ENCODE data around the gene GPR37L1.
"Not testable (repeated sequence)": the region's sequence is repeated elsewhere in the genome, so short reads cannot be mapped to it uniquely, and the experiment has no call there.

Gene GPR37L1

GRCh38 chr1:202110977-202111376, 11.7 kb upstream of the GPR37L1 start:
- DNase-seq: no peak

- DNase-seq: not testable (repeated sequence)
Measured at GRCh38 chr1:202111589-202111988, 11.1 kb upstream of the GPR37L1 start.

- DNase-seq: no peak
Measured at GRCh38 chr1:202112859-202113689, 9.6 kb upstream of the GPR37L1 start.

GRCh38 chr1:202113690-202114300, 8.9 kb upstream of the GPR37L1 start:
- no peak for DNase-seq

- DNase-seq: no peak
Measured at GRCh38 chr1:202116287-202116686, 6.4 kb upstream of the GPR37L1 start.

GRCh38 chr1:202117898-202118371, 4.8 kb upstream of the GPR37L1 start:
- no peak for DNase-seq

GRCh38 chr1:202121006-202121405, 1.7 kb upstream of the GPR37L1 start:
- DNase-seq: no peak

GRCh38 chr1:202123336-202123813, 658 bp downstream of the GPR37L1 start:
- DNase-seq: no peak

- DNase-seq: no peak
Measured at GRCh38 chr1:202124142-202124541, 1.4 kb downstream of the GPR37L1 start.

- no peak for DNase-seq
Measured at GRCh38 chr1:202125611-202126010, 2.9 kb downstream of the GPR37L1 start.

- no peak for DNase-seq
Measured at GRCh38 chr1:202126426-202126825, 3.7 kb downstream of the GPR37L1 start.

GRCh38 chr1:202127061-202127460, 4.3 kb downstream of the GPR37L1 start:
- no peak for DNase-seq

- DNase-seq: no peak
Measured at GRCh38 chr1:202127836-202128622, 5.3 kb downstream of the GPR37L1 start.

- DNase-seq: no peak
Measured at GRCh38 chr1:202129453-202130296, 7.0 kb downstream of the GPR37L1 start.

GRCh38 chr1:202130297-202130721, 7.6 kb downstream of the GPR37L1 start:
- DNase-seq: no peak

GRCh38 chr1:202130816-202131522, 8.3 kb downstream of the GPR37L1 start:
- no peak for DNase-seq

- no peak for DNase-seq
Measured at GRCh38 chr1:202131956-202132821, 9.5 kb downstream of the GPR37L1 start.

GRCh38 chr1:202133001-202133400, 10.3 kb downstream of the GPR37L1 start:
- DNase-seq: no peak

GRCh38 chr1:202133496-202133895, 10.8 kb downstream of the GPR37L1 start:
- no peak for DNase-seq

- no peak for DNase-seq
Measured at GRCh38 chr1:202133989-202134388, 11.3 kb downstream of the GPR37L1 start.

Measured in stimulated activated naive CD4-positive, alpha-beta T cell (primary cell).